Fibroblast of skin of left quadriceps (primary cell): Measurements from ENCODE around the gene SLITRK3.
A peak's percentile ranks its signal among the peaks of the same experiment; 100 is the strongest.

Experiments used
- DNase-seq, 2 experiments: peaks; one replicate each; pipeline ENCODE4 v3.0.0-alpha.2; 2013; ENCODE audit warnings: low read depth in 2 of 2

The SLITRK3 gene

GRCh38 chr3:165195640-165196576, at the start of gene SLITRK3:
Gene SLITRK3 (minus strand): TSS chr3:165196384. CDS start chr3:165190830, 5,554 bp downstream.
- DNase-seq: no peak

GRCh38 chr3:165243597-165243996, 47.4 kb upstream of the SLITRK3 start:
- DNase-seq: no peak

GRCh38 chr3:165233501-165234195, 37.5 kb upstream of the SLITRK3 start:
- no peak for DNase-seq

GRCh38 chr3:165225604-165226003, 29.4 kb upstream of the SLITRK3 start:
- no peak for DNase-seq

GRCh38 chr3:165217739-165218138, 21.6 kb upstream of the SLITRK3 start:
- no peak for DNase-seq

- DNase-seq: no peak
These were observed 16.4 kb upstream of the SLITRK3 start for GRCh38 chr3:165212580-165212979.

- DNase-seq: no peak
These were observed 15.5 kb upstream of the SLITRK3 start for GRCh38 chr3:165211721-165212120.

GRCh38 chr3:165210727-165211126, 14.5 kb upstream of the SLITRK3 start:
- DNase-seq: no peak

- DNase-seq: no peak
These were observed 13.9 kb upstream of the SLITRK3 start for GRCh38 chr3:165210132-165210531.

- peak; percentile 59 to 63 for DNase-seq
These were observed 10.5 kb upstream of the SLITRK3 start for GRCh38 chr3:165206454-165207266.

GRCh38 chr3:165204445-165204844, 8.3 kb upstream of the SLITRK3 start:
- no peak for DNase-seq

GRCh38 chr3:165202995-165203394, 6.8 kb upstream of the SLITRK3 start:
- no peak for DNase-seq

GRCh38 chr3:165201964-165202363, 5.8 kb upstream of the SLITRK3 start:
- no peak for DNase-seq

GRCh38 chr3:165197481-165197800, 1.3 kb upstream of the SLITRK3 start:
- DNase-seq: no peak

- DNase-seq: no peak
These were observed 645 bp upstream of the SLITRK3 start for GRCh38 chr3:165196577-165197480.

- DNase-seq: no peak
These were observed 944 bp downstream of the SLITRK3 start for GRCh38 chr3:165195241-165195639.

- no peak for DNase-seq
These were observed 1.5 kb downstream of the SLITRK3 start for GRCh38 chr3:165194511-165195240.

- no peak for DNase-seq
These were observed 2.6 kb downstream of the SLITRK3 start for GRCh38 chr3:165193366-165194254.

GRCh38 chr3:165192610-165193192, 3.5 kb downstream of the SLITRK3 start:
- no peak for DNase-seq
